ENCODE data around the gene RBM27.

DNA sequence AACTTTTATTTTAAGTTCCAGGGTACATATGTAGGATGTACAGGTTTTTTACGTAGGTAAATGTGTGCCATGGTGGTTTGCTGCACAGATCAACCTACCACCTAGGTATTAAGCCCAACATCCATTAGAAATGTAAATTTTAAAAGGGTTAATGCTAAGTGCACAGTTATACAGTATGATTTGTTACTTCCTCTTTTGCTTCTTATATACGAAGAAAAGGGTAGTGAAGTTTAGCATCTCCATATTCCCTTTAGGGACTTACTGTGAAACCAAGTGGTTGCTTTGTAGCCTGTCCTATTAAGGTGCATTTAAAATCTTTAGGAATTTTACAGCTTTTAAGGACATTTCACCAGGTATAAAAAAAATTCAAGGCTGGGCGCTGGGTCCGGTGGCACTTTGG, 46.4 kb downstream of the RBM27 start:
- TF ChIP-seq, protein P1, sequence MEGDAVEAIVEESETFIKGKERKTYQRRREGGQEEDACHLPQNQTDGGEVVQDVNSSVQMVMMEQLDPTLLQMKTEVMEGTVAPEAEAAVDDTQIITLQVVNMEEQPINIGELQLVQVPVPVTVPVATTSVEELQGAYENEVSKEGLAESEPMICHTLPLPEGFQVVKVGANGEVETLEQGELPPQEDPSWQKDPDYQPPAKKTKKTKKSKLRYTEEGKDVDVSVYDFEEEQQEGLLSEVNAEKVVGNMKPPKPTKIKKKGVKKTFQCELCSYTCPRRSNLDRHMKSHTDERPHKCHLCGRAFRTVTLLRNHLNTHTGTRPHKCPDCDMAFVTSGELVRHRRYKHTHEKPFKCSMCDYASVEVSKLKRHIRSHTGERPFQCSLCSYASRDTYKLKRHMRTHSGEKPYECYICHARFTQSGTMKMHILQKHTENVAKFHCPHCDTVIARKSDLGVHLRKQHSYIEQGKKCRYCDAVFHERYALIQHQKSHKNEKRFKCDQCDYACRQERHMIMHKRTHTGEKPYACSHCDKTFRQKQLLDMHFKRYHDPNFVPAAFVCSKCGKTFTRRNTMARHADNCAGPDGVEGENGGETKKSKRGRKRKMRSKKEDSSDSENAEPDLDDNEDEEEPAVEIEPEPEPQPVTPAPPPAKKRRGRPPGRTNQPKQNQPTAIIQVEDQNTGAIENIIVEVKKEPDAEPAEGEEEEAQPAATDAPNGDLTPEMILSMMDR (IDR thresholded peaks at IDR 0.05) = no peak
- no peak for TF ChIP-seq EP300 (IDR thresholded peaks at IDR 0.05)

Measured in esophagus muscularis mucosa (tissue), 3 donors.